HepG2 (cell line): ENCODE results near the gene TAAR6. TPM values are rescaled to one million over a fixed set of nuclear protein-coding genes. Genes with fewer than 3 reads are reported as not detected.

Experiments
- BRCA1 ChIP-seq: sonication (generic); formaldehyde crosslinking; IDR thresholded peaks from 2 replicates; pipeline ENCODE4 v1.4.0; 2020; ENCODE audit warnings: missing genetic modification reagents
- DMTF1 ChIP-seq: sonication (generic); formaldehyde crosslinking; IDR thresholded peaks from 2 replicates; pipeline ENCODE4 v1.4.0; 2020; ENCODE audit warnings: mild to moderate bottlenecking, missing genetic modification reagents
- FOXK1 ChIP-seq: sonication (generic); formaldehyde crosslinking; IDR thresholded peaks from 2 replicates; pipeline ENCODE4 v1.4.0; 2020; ENCODE audit warnings: low read depth, missing genetic modification reagents, borderline replicate concordance
- HDAC6 ChIP-seq: fragments of 200-600 bp; sonication (generic); IDR thresholded peaks from 2 replicates; pipeline ENCODE4 v1.7.0; 2017; ENCODE audit warnings: mild to moderate bottlenecking, antibody characterized with exemption, low read length, low read depth
- MAFF ChIP-seq: IDR thresholded peaks from 2 replicates; pipeline ENCODE4 v1.6.1; 2011; ENCODE audit warnings: low read depth, low read length, improper control_type of control experiment
- NPAS2 ChIP-seq: sonication (generic); formaldehyde crosslinking; IDR thresholded peaks from 2 replicates; pipeline ENCODE4 v1.8.0; 2022; ENCODE audit warnings: mild to moderate bottlenecking, missing genetic modification reagents, borderline replicate concordance
- POGK ChIP-seq: sonication (generic); formaldehyde crosslinking; conservative IDR thresholded peaks from 2 replicates; pipeline ENCODE4 v1.8.0; 2022; ENCODE audit warnings: mild to moderate bottlenecking, moderate library complexity, missing genetic modification reagents
- RFX5 ChIP-seq: IDR thresholded peaks from 2 replicates; pipeline ENCODE4 v1.6.1; 2011; ENCODE audit warnings: low read depth, low read length, improper control_type of control experiment
- SP4 ChIP-seq: sonication (generic); formaldehyde crosslinking; IDR thresholded peaks from 2 replicates; pipeline ENCODE4 v1.8.1; 2023; ENCODE audit warnings: mild to moderate bottlenecking, missing genetic modification reagents
- ZNF318 ChIP-seq: sonication (generic); formaldehyde crosslinking; IDR thresholded peaks from 2 replicates; pipeline ENCODE4 v1.4.0; 2020; ENCODE audit warnings: mild to moderate bottlenecking, missing genetic modification reagents
- polyA plus RNA-seq, 8 experiments: library from polyadenylated mRNA; depleted of rRNA in 3 of 8; stranded (reverse) in 7 of 8; unstranded in 1 of 8; fragments of >200 nt; fragmentation: Illumina TruSeq in 4 of 8; extraction: Trizol in 4 of 8; gene quantifications; 2 replicates each; pipeline versions ENCODE4 v1.2.1 to v1.2.3, GENCODE V29; 2011 to 2016; ENCODE audit warnings: low read depth in 4 of 8, missing spikeins in 1 of 8, mixed read lengths in 1 of 8; ENCODE audit not compliant: insufficient read depth in 1 of 8
- total RNA-seq, 5 experiments: library from RNA; depleted of rRNA; stranded (reverse); fragments of >200 nt; fragmentation: Illumina TruSeq; extraction: Trizol; gene quantifications; 2 replicates each; pipeline ENCODE4 v1.2.3, GENCODE V29; 2016; ENCODE audit warnings: low read depth in 1 of 5

Gene TAAR6
- total and polyA plus RNA-seq, 2 of the 13 experiments (the other 11 are each of a cell fraction or from before 2014, with no cell fraction given), result not detected

GRCh38 chr6:132568611-132569010 is 1.5 kb upstream of the TAAR6 start (continued):
- TF ChIP-seq ZNF318 (no peak), FOXK1 (no peak), BRCA1 (no peak), HDAC6 (no peak), SP4 (CRISPR knock-in tag) (no peak), RFX5 (no peak), MAFF (no peak), NPAS2 (CRISPR knock-in tag) (no peak), POGK (no peak), DMTF1 (no peak)
